SK-N-SH treated with all-trans-retinoic acid at 6 μM for 48 hours (cell line): Measurements from ENCODE around the gene DUS4L.

Experiments used
- ATAC-seq: fragments of 200-7000 bp; cut with Tn5 transposase; 3 replicates; pipeline ENCODE4 v1.9.1; 2020; ENCODE audit warnings: mild to moderate bottlenecking, moderate library complexity
- ARNTL ChIP-seq: fragments of 450-650 bp; formaldehyde crosslinking; IDR thresholded peaks from 2 replicates; pipeline ENCODE4 v1.5.0; 2020; ENCODE audit warnings: low read depth, mild to moderate bottlenecking, moderate library complexity, borderline replicate concordance
- BACH2 ChIP-seq: fragments of 250-450 bp; sonication (Bioruptor Pico); IDR thresholded peaks from 2 replicates; pipeline ENCODE4 v1.9.0; 2021; ENCODE audit warnings: mild to moderate bottlenecking, borderline replicate concordance
- CSDC2 ChIP-seq: fragments of 250-450 bp; sonication (Bioruptor Pico); IDR thresholded peaks from 2 replicates; pipeline ENCODE4 v1.5.0; 2020; ENCODE audit warnings: mild to moderate bottlenecking, moderate library complexity
- ESRRG ChIP-seq: fragments of 250-450 bp; sonication (Bioruptor Pico); IDR thresholded peaks from 2 replicates; pipeline ENCODE4 v1.6.1; 2021; ENCODE audit warnings: mild to moderate bottlenecking
- GLIS3 ChIP-seq: fragments of 250-450 bp; sonication (Bioruptor Pico); IDR thresholded peaks from 2 replicates; pipeline ENCODE4 v1.5.0; 2020; ENCODE audit warnings: mild to moderate bottlenecking, moderate library complexity
- ISL1 ChIP-seq: fragments of 250-450 bp; sonication (Bioruptor Pico); IDR thresholded peaks from 2 replicates; pipeline ENCODE4 v2.1.2; 2022; ENCODE audit warnings: mild to moderate bottlenecking, moderate library complexity
- OSR1 ChIP-seq: fragments of 250-450 bp; sonication (Bioruptor Pico); IDR thresholded peaks from 2 replicates; pipeline ENCODE4 v1.8.0; 2022; ENCODE audit warnings: moderate library complexity, mild to moderate bottlenecking, inconsistent platforms
- PPARA ChIP-seq: fragments of 250-450 bp; sonication (Bioruptor Pico); IDR thresholded peaks from 2 replicates; pipeline ENCODE4 v1.5.0; 2020; ENCODE audit warnings: mild to moderate bottlenecking, borderline replicate concordance
- SNAI2 ChIP-seq: fragments of 250-450 bp; sonication (Bioruptor Pico); IDR thresholded peaks from 2 replicates; pipeline ENCODE4 v1.5.0; 2020; ENCODE audit warnings: mild to moderate bottlenecking, moderate library complexity
- TCF4 ChIP-seq: fragments of 250-450 bp; sonication (Bioruptor Pico); IDR thresholded peaks from 2 replicates; pipeline ENCODE4 v1.8.0; 2021; ENCODE audit warnings: mild to moderate bottlenecking, moderate library complexity, borderline replicate concordance
- ZC3H10 ChIP-seq: fragments of 250-450 bp; sonication (Bioruptor Pico); IDR thresholded peaks from 2 replicates; pipeline ENCODE4 v1.5.1; 2021; ENCODE audit warnings: mild to moderate bottlenecking, moderate library complexity
- ZFP3 ChIP-seq: fragments of 250-450 bp; sonication (Bioruptor Pico); IDR thresholded peaks from 2 replicates; pipeline ENCODE4 v1.5.0; 2020; ENCODE audit warnings: mild to moderate bottlenecking, moderate library complexity
- ZFP30 ChIP-seq: fragments of 450-650 bp; formaldehyde crosslinking; IDR thresholded peaks from 2 replicates; pipeline ENCODE4 v1.5.0; 2022; ENCODE audit warnings: mild to moderate bottlenecking, moderate library complexity
- ZNF565 ChIP-seq: fragments of 450-650 bp; formaldehyde crosslinking; conservative IDR thresholded peaks from 2 replicates; pipeline ENCODE4 v1.5.0; 2020; ENCODE audit warnings: low read depth, mild to moderate bottlenecking, moderate library complexity
- ZNF70 ChIP-seq: fragments of 450-650 bp; formaldehyde crosslinking; IDR thresholded peaks from 2 replicates; pipeline ENCODE4 v1.5.0; 2020; ENCODE audit warnings: mild to moderate bottlenecking, moderate library complexity
- ZNF8 ChIP-seq: fragments of 450-650 bp; formaldehyde crosslinking; IDR thresholded peaks from 2 replicates; pipeline ENCODE4 v1.5.0; 2020; ENCODE audit warnings: mild to moderate bottlenecking, moderate library complexity
- TF ChIP-seq, protein P1 (sequence below): fragments of 250-450 bp; sonication (Bioruptor Pico); IDR thresholded peaks from 2 replicates; pipeline ENCODE4 v1.5.0; 2020; ENCODE audit warnings: mild to moderate bottlenecking, moderate library complexity
- TF ChIP-seq, protein P2 (sequence below): fragments of 250-450 bp; sonication (Bioruptor Pico); IDR thresholded peaks from 2 replicates; pipeline ENCODE4 v1.5.1; 2021; ENCODE audit warnings: mild to moderate bottlenecking, moderate library complexity
- TF ChIP-seq, protein P3 (sequence below): fragments of 250-450 bp; sonication (Bioruptor Pico); IDR thresholded peaks from 2 replicates; pipeline ENCODE4 v1.8.0; 2020; ENCODE audit warnings: mild to moderate bottlenecking, moderate library complexity, borderline replicate concordance
- TF ChIP-seq, protein P4 (sequence below): fragments of 250-450 bp; sonication (Bioruptor Pico); IDR thresholded peaks from 2 replicates; pipeline ENCODE4 v1.5.1; 2020; ENCODE audit warnings: low read depth, mild to moderate bottlenecking, moderate library complexity
- TF ChIP-seq, protein P5 (sequence below): fragments of 250-450 bp; sonication (Bioruptor Pico); IDR thresholded peaks from 2 replicates; pipeline ENCODE4 v1.8.0; 2021; ENCODE audit warnings: low read depth, mild to moderate bottlenecking, moderate library complexity, borderline replicate concordance

Gene DUS4L

DNA sequence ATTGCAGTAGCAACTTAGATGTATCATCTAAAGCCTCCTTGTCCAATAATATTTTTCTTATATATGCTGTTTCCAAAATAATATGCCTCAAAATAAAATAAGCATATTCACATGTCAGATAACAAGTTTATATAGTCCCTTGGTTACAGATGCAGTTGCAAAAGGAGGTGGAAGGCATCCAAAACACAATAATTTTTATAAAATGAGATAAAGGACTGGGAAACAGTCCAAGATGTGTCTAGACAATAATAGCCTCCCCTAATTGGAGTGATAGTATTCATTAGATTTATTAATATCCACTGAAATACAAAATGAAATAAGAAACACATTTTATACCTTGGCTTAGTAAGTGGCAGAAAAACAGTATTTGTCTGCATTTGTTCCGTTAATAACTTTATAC, 46.6 kb downstream of the DUS4L start:
- TF ChIP-seq, protein P1, sequence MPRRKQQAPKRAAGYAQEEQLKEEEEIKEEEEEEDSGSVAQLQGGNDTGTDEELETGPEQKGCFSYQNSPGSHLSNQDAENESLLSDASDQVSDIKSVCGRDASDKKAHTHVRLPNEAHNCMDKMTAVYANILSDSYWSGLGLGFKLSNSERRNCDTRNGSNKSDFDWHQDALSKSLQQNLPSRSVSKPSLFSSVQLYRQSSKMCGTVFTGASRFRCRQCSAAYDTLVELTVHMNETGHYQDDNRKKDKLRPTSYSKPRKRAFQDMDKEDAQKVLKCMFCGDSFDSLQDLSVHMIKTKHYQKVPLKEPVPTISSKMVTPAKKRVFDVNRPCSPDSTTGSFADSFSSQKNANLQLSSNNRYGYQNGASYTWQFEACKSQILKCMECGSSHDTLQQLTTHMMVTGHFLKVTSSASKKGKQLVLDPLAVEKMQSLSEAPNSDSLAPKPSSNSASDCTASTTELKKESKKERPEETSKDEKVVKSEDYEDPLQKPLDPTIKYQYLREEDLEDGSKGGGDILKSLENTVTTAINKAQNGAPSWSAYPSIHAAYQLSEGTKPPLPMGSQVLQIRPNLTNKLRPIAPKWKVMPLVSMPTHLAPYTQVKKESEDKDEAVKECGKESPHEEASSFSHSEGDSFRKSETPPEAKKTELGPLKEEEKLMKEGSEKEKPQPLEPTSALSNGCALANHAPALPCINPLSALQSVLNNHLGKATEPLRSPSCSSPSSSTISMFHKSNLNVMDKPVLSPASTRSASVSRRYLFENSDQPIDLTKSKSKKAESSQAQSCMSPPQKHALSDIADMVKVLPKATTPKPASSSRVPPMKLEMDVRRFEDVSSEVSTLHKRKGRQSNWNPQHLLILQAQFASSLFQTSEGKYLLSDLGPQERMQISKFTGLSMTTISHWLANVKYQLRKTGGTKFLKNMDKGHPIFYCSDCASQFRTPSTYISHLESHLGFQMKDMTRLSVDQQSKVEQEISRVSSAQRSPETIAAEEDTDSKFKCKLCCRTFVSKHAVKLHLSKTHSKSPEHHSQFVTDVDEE, result peak; percentile 54; the same call in 1 of the 2 replicates
- TF ChIP-seq ISL1 (CRISPR knock-in tag) (peak; percentile 96), TCF4 (peak; percentile 80), ZC3H10 (CRISPR knock-in tag) (no peak), ZFP30 (CRISPR knock-in tag) (no peak), ZFP3 (no peak), SNAI2 (CRISPR knock-in tag) (no peak), PPARA (CRISPR knock-in tag) (no peak), ZNF70 (no peak), ZNF8 (CRISPR knock-in tag) (0 out of 2 replicates have a peak, but pooled peaks have one; percentile 25), ZNF565 (CRISPR knock-in tag) (no peak), CSDC2 (CRISPR knock-in tag) (no peak), OSR1 (CRISPR knock-in tag) (no peak), GLIS3 (CRISPR knock-in tag) (no peak), ESRRG (CRISPR knock-in tag) (no peak), ARNTL (no peak)
- TF ChIP-seq, protein P2, sequence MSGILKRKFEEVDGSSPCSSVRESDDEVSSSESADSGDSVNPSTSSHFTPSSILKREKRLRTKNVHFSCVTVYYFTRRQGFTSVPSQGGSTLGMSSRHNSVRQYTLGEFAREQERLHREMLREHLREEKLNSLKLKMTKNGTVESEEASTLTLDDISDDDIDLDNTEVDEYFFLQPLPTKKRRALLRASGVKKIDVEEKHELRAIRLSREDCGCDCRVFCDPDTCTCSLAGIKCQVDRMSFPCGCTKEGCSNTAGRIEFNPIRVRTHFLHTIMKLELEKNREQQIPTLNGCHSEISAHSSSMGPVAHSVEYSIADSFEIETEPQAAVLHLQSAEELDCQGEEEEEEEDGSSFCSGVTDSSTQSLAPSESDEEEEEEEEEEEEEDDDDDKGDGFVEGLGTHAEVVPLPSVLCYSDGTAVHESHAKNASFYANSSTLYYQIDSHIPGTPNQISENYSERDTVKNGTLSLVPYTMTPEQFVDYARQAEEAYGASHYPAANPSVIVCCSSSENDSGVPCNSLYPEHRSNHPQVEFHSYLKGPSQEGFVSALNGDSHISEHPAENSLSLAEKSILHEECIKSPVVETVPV (CRISPR knock-in tag), result peak; percentile 80; the same call in 1 of the 2 replicates
- TF ChIP-seq, protein P3, sequence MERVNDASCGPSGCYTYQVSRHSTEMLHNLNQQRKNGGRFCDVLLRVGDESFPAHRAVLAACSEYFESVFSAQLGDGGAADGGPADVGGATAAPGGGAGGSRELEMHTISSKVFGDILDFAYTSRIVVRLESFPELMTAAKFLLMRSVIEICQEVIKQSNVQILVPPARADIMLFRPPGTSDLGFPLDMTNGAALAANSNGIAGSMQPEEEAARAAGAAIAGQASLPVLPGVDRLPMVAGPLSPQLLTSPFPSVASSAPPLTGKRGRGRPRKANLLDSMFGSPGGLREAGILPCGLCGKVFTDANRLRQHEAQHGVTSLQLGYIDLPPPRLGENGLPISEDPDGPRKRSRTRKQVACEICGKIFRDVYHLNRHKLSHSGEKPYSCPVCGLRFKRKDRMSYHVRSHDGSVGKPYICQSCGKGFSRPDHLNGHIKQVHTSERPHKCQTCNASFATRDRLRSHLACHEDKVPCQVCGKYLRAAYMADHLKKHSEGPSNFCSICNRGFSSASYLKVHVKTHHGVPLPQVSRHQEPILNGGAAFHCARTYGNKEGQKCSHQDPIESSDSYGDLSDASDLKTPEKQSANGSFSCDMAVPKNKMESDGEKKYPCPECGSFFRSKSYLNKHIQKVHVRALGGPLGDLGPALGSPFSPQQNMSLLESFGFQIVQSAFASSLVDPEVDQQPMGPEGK, result no peak
- TF ChIP-seq, protein P4, sequence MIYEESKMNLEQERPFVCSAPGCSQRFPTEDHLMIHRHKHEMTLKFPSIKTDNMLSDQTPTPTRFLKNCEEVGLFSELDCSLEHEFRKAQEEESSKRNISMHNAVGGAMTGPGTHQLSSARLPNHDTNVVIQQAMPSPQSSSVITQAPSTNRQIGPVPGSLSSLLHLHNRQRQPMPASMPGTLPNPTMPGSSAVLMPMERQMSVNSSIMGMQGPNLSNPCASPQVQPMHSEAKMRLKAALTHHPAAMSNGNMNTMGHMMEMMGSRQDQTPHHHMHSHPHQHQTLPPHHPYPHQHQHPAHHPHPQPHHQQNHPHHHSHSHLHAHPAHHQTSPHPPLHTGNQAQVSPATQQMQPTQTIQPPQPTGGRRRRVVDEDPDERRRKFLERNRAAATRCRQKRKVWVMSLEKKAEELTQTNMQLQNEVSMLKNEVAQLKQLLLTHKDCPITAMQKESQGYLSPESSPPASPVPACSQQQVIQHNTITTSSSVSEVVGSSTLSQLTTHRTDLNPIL (CRISPR knock-in tag), result peak; percentile 81
- TF ChIP-seq, protein P5, sequence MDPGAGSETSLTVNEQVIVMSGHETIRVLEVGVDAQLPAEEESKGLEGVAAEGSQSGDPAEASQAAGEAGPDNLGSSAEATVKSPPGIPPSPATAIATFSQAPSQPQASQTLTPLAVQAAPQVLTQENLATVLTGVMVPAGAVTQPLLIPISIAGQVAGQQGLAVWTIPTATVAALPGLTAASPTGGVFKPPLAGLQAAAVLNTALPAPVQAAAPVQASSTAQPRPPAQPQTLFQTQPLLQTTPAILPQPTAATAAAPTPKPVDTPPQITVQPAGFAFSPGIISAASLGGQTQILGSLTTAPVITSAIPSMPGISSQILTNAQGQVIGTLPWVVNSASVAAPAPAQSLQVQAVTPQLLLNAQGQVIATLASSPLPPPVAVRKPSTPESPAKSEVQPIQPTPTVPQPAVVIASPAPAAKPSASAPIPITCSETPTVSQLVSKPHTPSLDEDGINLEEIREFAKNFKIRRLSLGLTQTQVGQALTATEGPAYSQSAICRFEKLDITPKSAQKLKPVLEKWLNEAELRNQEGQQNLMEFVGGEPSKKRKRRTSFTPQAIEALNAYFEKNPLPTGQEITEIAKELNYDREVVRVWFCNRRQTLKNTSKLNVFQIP, result no peak
- peak; percentile 29 for ATAC-seq

DNA sequence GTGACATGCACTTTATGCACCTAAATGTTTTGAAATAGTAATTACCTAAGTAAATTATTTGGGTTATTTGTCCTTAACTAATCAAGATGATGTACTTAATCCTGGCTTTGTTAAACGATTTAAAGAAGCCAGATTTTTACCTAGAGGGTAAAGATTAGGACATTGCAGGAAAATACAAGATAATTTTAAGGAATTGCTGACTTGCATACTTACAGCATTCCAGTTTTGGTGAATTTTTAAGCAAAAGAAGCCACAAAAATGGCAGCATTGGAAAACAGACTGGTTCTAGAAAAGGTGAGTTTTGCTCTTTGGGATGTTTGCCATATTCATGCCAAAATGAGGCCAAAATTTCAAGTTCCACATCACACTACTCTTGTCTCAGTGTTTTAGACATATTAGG, 49.7 kb downstream of the DUS4L start:
- TF ChIP-seq GLIS3 (CRISPR knock-in tag) (no peak), ESRRG (CRISPR knock-in tag) (no peak), ARNTL (no peak), ZFP3 (no peak), ZFP30 (CRISPR knock-in tag) (no peak), OSR1 (CRISPR knock-in tag) (no peak), ZNF565 (CRISPR knock-in tag) (no peak), BACH2 (CRISPR knock-in tag) (no peak)
- TF ChIP-seq, protein P1, result no peak
- TF ChIP-seq, protein P3, result no peak
- ATAC-seq, result no peak
